Kidney (tissue), 14 donors: ENCODE data around the gene MAJIN. TPM values are rescaled to one million over a fixed set of nuclear protein-coding genes. Genes with fewer than 3 reads are reported as not detected.
A peak's percentile ranks its signal among the peaks of the same experiment; 100 is the strongest.

Experiments used
- DNase-seq, 5 donors: peaks; one replicate each; pipeline ENCODE4 v3.0.0-alpha.2; 2013 to 2020
- FAIRE-seq: peaks from 2 replicates; lab custom pipeline; 2012; peaks lifted over from hg19 to GRCh38; lab: Jason Lieb, UNC
- H3K27ac ChIP-seq, 2 donors: one replicate each; pipeline ENCODE4 v1.7.0; 2013; ENCODE audit warnings: low read depth in 2 of 2, low read length in 2 of 2, inconsistent platforms in 1 of 2
- H3K27me3 ChIP-seq: one replicate; pipeline ENCODE4 v1.7.1; 2013; ENCODE audit warnings: low read length, inconsistent platforms; ENCODE audit not compliant: control insufficient read depth, insufficient read depth
- H3K36me3 ChIP-seq, 3 donors: one replicate each; pipeline versions ENCODE4 v1.7.0 to v1.7.1; 2013; ENCODE audit warnings: low read length in 3 of 3, control low read depth in 1 of 3, inconsistent platforms in 1 of 3; ENCODE audit not compliant: insufficient read depth in 3 of 3, control insufficient read depth in 2 of 3
- H3K4me1 ChIP-seq, 3 donors: one replicate each; pipeline versions ENCODE4 v1.7.0 to v1.7.1; 2013; ENCODE audit warnings: low read length in 3 of 3, inconsistent platforms in 1 of 3, low read depth in 1 of 3; ENCODE audit not compliant: control insufficient read depth in 2 of 3, insufficient read depth in 2 of 3
- H3K4me3 ChIP-seq, 3 donors: one replicate each; pipeline versions ENCODE4 v1.7.0 to v1.8.1; 2013; ENCODE audit warnings: low read length in 3 of 3, control low read depth in 1 of 3, inconsistent platforms in 1 of 3
- H3K9ac ChIP-seq, 3 donors: one replicate each; pipeline versions ENCODE4 v1.7.0 to v1.7.1; 2013; ENCODE audit warnings: low read length in 3 of 3, control low read depth in 1 of 3, inconsistent platforms in 1 of 3
- H3K9me3 ChIP-seq, 3 donors: one replicate each; pipeline versions ENCODE4 v1.7.0 to v1.7.1; 2013; ENCODE audit warnings: low read length in 3 of 3, control low read depth in 1 of 3, inconsistent platforms in 1 of 3; ENCODE audit not compliant: control insufficient read depth in 2 of 3, insufficient read depth in 1 of 3
- intact Hi-C: fragments of 100-400 bp; cut with DNase I; formaldehyde crosslinking; loops from one replicate; pipeline ENCODE4 v1.11.1; 2022
- polyA plus RNA-seq: library from polyadenylated mRNA; stranded (reverse); fragments of 350-450 nt; fragmentation: Illumina TruSeq; extraction: RNeasy Lipid Tissue Mini Kit (QIAGEN cat#74804); gene quantifications from one replicate; pipeline ENCODE4 v1.2.3, GENCODE V29; 2014; ENCODE audit warnings: low read depth, low replicate concordance; ENCODE audit not compliant: insufficient read depth
- total RNA-seq: library from RNA; stranded (reverse); fragmentation: NEBNext Ultra II Directional; extraction: Animal tissue kit (Norgen Biotek cat#: 25700); gene quantifications from one replicate; pipeline ENCODE4 v1.2.1, GENCODE V29; 2021
- TF ChIP-seq, protein P1 (sequence below): IDR thresholded peaks from 3 replicates; pipeline ENCODE4 v1.5.1; 2012; ENCODE audit warnings: mild to moderate bottlenecking, moderate library complexity, borderline replicate concordance; ENCODE audit not compliant: insufficient read depth; ENCODE audit errors: extremely low read depth
- donor health status: control.
- donor health status: control.
- donor health status: control.
- donor health status: control.
- donor health status: control.
- donor health status: DM: yes; HTN: yes; CAD: no.
- donor health status: Normal renal cell carcinoma (clear cell type).

MAJIN gene
- total and polyA plus RNA-seq, 2 donors from 2014 or later = 0.80 TPM; not detected in 1

DNA sequence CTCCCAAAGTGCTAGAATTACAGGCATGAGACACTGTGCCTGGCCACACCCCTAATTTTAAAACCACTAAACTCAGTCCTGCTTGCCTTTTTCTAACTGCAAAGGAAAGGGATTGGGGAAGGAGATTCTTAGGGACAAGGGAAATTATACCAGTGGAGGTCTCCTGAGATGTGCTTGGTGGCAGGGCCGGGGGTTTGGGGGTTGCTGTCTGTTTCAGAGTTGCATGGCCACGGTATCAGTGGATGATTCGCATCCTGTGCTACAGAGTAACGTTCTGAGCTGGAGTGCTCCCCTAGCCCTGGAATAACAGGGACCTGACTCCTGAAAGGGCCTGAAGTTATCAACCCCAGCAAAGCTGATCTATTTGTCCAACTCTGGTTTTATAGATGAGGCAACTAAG is 35.4 kb downstream of the MAJIN start:
- H3K27ac ChIP-seq = no peak overlapping the region
- FAIRE-seq = no peak
- no peak for DNase-seq
- no peaks in the 10 kb centered on the region for H3K9me3 ChIP-seq
- H3K4me3 ChIP-seq = no peak overlapping the region
- H3K36me3 ChIP-seq = peaks cover 0 to 14% (median 13%) of the 10 kb centered on the region in 3 donors
- TF ChIP-seq, protein P1, sequence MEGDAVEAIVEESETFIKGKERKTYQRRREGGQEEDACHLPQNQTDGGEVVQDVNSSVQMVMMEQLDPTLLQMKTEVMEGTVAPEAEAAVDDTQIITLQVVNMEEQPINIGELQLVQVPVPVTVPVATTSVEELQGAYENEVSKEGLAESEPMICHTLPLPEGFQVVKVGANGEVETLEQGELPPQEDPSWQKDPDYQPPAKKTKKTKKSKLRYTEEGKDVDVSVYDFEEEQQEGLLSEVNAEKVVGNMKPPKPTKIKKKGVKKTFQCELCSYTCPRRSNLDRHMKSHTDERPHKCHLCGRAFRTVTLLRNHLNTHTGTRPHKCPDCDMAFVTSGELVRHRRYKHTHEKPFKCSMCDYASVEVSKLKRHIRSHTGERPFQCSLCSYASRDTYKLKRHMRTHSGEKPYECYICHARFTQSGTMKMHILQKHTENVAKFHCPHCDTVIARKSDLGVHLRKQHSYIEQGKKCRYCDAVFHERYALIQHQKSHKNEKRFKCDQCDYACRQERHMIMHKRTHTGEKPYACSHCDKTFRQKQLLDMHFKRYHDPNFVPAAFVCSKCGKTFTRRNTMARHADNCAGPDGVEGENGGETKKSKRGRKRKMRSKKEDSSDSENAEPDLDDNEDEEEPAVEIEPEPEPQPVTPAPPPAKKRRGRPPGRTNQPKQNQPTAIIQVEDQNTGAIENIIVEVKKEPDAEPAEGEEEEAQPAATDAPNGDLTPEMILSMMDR = no peak
- H3K9ac ChIP-seq = no peak overlapping the region
- H3K27me3 ChIP-seq = no peaks in the 10 kb centered on the region
- intact Hi-C loops = loop anchor here (10.0 kb wide), 1 partner anchor 58 kb away; the partner anchor contains the start of gene BATF2
- peaks cover 0 to 2% (median 0%) of the 10 kb centered on the region in 3 donors for H3K4me1 ChIP-seq

DNA sequence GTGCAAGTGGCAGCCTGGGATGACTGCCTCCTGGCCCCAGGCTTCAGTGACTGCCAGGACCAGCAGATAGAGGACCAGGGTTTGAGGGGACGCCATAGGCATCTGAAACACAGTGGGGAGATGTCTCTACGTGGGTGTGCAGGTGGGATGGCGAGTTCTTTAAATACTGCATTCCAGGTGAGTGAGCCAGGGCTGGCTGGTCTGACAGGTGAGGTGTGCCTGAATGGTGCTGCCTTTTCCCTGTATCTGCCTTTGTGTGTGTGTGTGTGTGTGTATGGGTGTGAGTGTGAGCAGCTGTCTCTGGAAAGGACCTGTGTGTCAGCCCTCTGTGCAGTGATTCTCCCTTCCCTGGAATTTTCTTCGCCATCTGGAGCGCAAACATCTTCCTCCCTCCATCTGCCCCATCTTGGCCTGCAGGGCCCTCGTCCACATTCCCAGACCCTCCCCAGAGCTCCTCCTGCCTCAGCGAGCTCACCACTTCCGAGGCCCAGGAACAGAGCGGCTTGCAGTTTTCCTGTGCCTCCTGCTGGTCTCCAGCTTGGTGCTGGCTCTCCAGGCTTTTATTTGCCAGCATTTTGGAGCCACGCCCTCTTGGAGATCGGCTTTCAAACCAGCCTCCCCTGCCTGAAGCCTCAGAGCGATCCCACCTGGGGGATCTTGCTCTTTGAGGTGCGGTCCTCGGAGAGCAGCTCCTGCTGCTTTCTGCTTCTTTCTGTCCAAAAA is 36.4 kb downstream of the MAJIN start, which contains the start of gene GPHA2:
GPHA2 (minus strand) TSS at position 535 of the 723 bp plus-strand sequence; CDS start at position 102, 433 bp downstream.
- FAIRE-seq = no peak
- intact Hi-C loops = loop anchor here (10.0 kb wide), 1 partner anchor 59 kb away; the partner anchor contains the start of gene BATF2
- TF ChIP-seq, protein P1 = no peak
- peak in 4 of 5 donors; percentile 75 to 88 (median 80) for DNase-seq
- Histone ChIP-seq H3K4me1 (peaks cover 0 to 2% (median 0%) of the 10 kb centered on the region in 3 donors), H3K27ac (no peak within 1 kb of the TSS), H3K27me3 (no peaks in the 10 kb centered on the region), H3K9ac (no peak within 1 kb of the TSS), H3K4me3 (no peak within 1 kb of the TSS), H3K9me3 (no peaks in the 10 kb centered on the region), H3K36me3 (peaks cover 0 to 23% (median 20%) of the 10 kb centered on the region in 3 donors)

DNA sequence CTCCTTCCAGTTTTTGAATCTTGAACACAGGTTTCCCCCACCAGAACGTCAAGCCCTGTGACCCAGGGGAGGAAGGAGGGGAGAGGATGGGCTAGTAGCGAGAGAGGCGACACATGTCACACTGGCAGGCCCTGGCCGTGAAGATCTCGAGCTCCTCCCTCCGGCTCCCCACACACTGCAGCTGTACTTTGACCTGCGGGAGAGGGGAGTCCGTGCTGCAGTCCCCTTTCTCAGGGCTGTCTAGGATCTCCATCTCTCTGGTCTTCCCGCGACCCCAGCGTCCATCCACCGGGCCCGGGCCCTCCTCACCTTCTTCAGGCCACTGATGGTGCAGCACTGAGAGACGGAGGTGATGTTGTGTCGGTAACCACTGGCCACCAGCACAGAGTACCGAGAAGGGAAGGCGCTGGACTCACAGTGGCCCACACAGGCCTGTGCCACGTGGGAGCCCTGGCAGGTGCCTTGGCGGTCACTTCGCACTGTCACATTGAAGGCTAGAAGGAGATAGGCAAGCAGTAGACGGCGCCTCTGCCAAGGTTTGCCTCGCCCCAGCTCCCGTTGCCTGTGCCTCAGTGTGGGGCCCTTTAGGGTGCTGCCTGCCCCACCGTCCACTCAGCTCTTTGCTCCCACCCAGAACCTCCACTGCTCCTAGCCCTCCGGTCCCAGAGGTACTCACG is 37.1 kb downstream of the MAJIN start:
- TF ChIP-seq, protein P1 = no peak
- intact Hi-C loops = loop anchor here (10.0 kb wide), 1 partner anchor 60 kb away; the partner anchor contains the start of gene BATF2
- peak in 3 of 5 donors; percentile 51 to 66 (median 60) for DNase-seq
- Histone ChIP-seq H3K27ac (no peak overlapping the region), H3K27me3 (no peaks in the 10 kb centered on the region), H3K9me3 (no peaks in the 10 kb centered on the region), H3K36me3 (peaks cover 0 to 30% (median 23%) of the 10 kb centered on the region in 3 donors), H3K9ac (no peak overlapping the region), H3K4me3 (no peak overlapping the region), H3K4me1 (peaks cover 0 to 2% (median 0%) of the 10 kb centered on the region in 3 donors)
- no peak for FAIRE-seq
